ENCODE results near the gene EFNA5. TPM values are rescaled to one million over a fixed set of nuclear protein-coding genes. Genes with fewer than 3 reads are reported as not detected.

Gene EFNA5
- total RNA-seq, 1 donor from 2014 or later = 10.2 TPM

DNA sequence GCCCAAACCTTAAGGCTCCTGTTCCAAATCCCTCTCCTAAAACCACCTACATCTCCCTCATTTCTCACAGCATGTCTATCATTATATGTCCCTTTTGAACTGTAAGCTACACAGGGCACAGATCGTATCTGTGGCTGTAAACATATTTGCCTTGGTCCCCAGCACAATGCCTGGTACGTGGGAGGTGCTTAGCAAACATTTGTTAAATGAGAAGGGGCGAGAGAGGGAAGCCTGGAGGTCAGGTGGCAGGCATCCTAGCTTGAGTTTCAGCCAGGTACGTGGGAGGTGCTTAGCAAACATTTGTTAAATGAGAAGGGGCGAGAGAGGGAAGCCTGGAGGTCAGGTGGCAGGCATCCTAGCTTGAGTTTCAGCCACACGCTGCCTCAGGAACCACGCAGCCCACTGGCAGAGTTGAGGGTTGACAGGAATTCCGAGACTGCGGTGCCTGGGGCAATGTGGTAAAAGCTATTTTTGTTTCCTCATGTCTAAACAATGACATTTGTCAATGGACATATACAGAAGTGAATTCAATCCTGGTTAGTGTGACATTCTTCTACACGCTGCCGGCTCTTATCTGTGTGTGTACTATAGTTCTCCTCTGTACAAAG lies 113.6 kb downstream of the EFNA5 start:
- no peaks in the 10 kb centered on the region for H3K9me3 ChIP-seq
- TF ChIP-seq CTCF (IDR thresholded peaks at IDR 0.05) = no peak
- intact Hi-C loops (cut with DNase I) = no loop called here
- H3K36me3 ChIP-seq = no peaks in the 10 kb centered on the region
- no peaks in the 10 kb centered on the region for H3K27me3 ChIP-seq (ENCODE audit: low read depth)
- ATAC-seq (peak; percentile 72 to 74), DNase-seq (peak; percentile 52)
- no peak overlapping the region for H3K27ac ChIP-seq
- peaks cover 3% of the 10 kb centered on the region for H3K4me1 ChIP-seq
- H3K4me3 ChIP-seq = no peak overlapping the region

- peaks cover 3% of the 10 kb centered on the region for H3K4me1 ChIP-seq
- no peak for TF ChIP-seq CTCF (IDR thresholded peaks at IDR 0.05)
- H3K27ac ChIP-seq = no peak overlapping the region
- no peaks in the 10 kb centered on the region for H3K27me3 ChIP-seq (ENCODE audit: low read depth)
- intact Hi-C loops (cut with DNase I) = no loop called here
- no peaks in the 10 kb centered on the region for H3K36me3 ChIP-seq
- H3K4me3 ChIP-seq = no peak overlapping the region
- no peak for DNase-seq
- ATAC-seq = no peak
- H3K9me3 ChIP-seq = no peaks in the 10 kb centered on the region
Observed at GRCh38 chr5:107556575-107556974, 114.2 kb downstream of the EFNA5 start.

GRCh38 chr5:107555425-107556090 lies 115.2 kb downstream of the EFNA5 start:
- intact Hi-C loops (cut with DNase I) = no loop called here

DNA sequence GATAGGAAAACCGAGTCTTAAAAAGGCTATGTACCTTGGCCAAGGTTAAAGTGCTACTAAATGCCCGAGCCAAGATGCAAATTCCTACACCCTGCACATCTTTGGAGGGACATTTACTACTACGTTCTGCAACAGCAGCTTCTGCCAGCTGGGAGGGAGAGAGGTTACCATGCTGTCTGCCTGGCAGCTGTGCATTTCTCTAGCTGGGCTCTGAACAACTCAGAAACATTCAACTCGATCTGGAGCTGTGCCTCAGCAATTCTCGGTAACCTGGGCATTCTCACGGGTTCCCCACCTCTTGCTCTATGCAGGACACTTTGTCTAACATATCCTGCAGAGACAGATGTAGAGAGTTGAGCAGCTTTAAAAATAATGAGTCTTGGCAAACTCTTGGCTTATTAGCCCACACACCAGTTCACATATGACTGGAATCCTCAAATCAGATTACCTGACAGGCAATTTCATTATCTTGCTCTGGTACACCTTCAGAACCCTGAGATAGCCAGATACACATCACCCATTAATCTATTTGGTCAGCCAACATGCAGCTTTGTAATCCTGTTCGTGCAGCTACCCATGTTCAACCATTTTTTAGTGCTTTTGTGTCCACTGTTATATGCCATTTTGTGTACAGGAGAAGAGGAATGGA lies 115.8 kb downstream of the EFNA5 start:
- no peak for ATAC-seq
- H3K4me3 ChIP-seq = no peak overlapping the region
- H3K27ac ChIP-seq = no peak overlapping the region
- H3K36me3 ChIP-seq = no peaks in the 10 kb centered on the region
- peaks cover 3% of the 10 kb centered on the region for H3K4me1 ChIP-seq
- H3K9me3 ChIP-seq = no peaks in the 10 kb centered on the region
- H3K27me3 ChIP-seq (ENCODE audit: low read depth) = no peaks in the 10 kb centered on the region
- no peak for DNase-seq
- intact Hi-C loops (cut with DNase I) = no loop called here
- TF ChIP-seq CTCF (IDR thresholded peaks at IDR 0.05) = no peak

More at GRCh38 chr5:107555425-107556090, 115.2 kb downstream of the EFNA5 start:
- DNase-seq (no peak), ATAC-seq (no peak)
- no peak for TF ChIP-seq CTCF (IDR thresholded peaks at IDR 0.05)
- no peaks in the 10 kb centered on the region for H3K9me3 ChIP-seq
- H3K36me3 ChIP-seq = no peaks in the 10 kb centered on the region
- H3K4me3 ChIP-seq = no peak overlapping the region
- H3K27me3 ChIP-seq (ENCODE audit: low read depth) = no peaks in the 10 kb centered on the region
- peaks cover 3% of the 10 kb centered on the region for H3K4me1 ChIP-seq
- no peak overlapping the region for H3K27ac ChIP-seq

DNA sequence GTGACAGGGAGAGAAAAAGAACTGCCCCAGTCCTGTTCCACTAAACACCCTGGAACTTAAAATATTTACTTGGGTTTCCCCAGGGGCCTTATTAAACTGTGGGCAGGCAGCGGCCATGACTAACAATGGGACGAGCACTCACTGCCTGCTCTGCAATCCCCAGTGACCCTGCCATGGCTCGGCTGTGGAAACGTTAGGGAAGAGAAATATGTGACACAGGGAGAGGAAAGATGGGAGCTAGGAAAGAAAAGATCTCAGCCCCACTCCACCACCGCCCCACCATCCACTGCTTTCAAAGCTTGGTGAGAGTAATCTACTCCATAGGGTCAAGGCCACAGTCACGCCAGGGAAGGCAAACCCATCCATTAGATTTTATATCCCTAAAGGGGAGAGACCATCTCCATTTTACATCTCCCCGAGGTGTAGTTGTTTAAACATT lies 117.6 kb downstream of the EFNA5 start:
- Histone ChIP-seq H3K36me3 (no peaks in the 10 kb centered on the region), H3K9me3 (no peaks in the 10 kb centered on the region), H3K27ac (no peak overlapping the region), H3K4me3 (no peak overlapping the region), H3K4me1 (peaks cover 3% of the 10 kb centered on the region), H3K27me3 (ENCODE audit: low read depth) (no peaks in the 10 kb centered on the region)
- intact Hi-C loops (cut with DNase I) = no loop called here
- TF ChIP-seq CTCF (IDR thresholded peaks at IDR 0.05) = no peak
- ATAC-seq = no peak
- no peak for DNase-seq

Measured in lower lobe of right lung (tissue), 2 donors.